ENCODE data around the gene ARHGAP33.

Gene ARHGAP33

DNA sequence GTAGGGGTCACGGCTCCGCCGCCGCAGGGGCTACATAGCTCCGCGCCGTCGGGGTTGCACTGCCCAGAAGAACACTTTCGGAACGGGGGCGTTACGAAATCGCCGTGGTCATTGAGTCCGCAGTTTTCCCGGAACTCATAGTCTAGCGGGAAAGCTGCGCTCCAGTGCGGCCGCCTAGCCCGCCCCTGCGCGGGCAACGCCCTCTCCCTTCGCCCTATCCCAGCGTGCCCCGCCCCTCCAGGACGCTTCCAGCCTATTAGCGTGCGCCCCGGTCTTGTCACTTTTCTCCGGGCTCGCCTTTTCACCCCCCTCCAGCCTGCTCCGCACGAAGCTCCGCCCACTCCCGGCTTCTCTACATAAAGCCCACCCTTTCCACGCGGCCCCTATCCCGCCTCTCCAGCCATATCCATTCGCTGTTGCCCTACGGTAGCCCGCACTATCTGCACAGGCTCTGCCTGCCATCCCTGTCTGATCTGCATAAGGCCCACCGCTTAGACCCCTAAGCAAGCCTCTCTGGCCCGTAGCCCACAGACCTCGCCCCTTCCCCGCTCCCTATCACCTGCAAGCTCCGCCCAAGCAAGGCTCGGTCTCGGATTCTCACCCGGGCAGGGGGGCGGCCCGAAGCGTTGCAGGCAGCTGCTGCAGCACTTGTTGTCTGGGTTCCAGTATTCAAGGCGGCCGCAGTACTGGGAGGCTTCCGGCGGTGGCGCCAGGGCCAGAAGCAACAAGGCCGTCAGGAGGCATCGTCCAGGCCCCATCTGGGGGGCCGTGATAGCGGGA, 34.8 kb upstream of the ARHGAP33 start:
- Histone ChIP-seq H3K4me1 (ENCODE audit: control insufficient read depth, insufficient read depth, low read length) (peaks cover 6% of the 10 kb centered on the region), H3K36me3 (ENCODE audit: control insufficient read depth, insufficient read depth, low read length) (peaks cover 29% of the 10 kb centered on the region), H3K9ac (ENCODE audit: low read length) (peak overlapping the region; percentile 61), H3K27me3 (ENCODE audit: control insufficient read depth, insufficient read depth, low read length) (no peaks in the 10 kb centered on the region), H3K27ac (ENCODE audit: low read depth, low read length) (no peak overlapping the region; the same call in 1 of the 2 replicates), H3K9me3 (ENCODE audit: control insufficient read depth, insufficient read depth, low read depth, low read length) (no peaks in the 10 kb centered on the region), H3K4me3 (ENCODE audit: low read depth, low read length) (peak overlapping the region; percentile 81)

DNA sequence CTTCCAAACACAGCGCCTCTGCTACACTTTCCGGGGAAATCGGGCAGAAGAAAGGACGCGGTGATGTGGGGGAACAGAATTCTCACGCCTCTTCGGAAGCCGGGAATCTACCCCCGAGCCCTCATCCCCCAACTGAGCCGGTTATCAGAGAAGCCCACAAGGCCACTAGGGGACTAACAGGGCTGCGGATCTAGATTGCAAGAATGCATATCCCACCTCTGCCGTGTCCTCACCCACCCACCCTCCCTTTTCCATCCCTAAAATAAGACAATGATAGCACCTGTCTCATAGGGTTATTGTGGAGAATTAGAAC, 34.2 kb upstream of the ARHGAP33 start:
- peaks cover 7% of the 10 kb centered on the region for H3K4me1 ChIP-seq (ENCODE audit: control insufficient read depth, insufficient read depth, low read length)
- no peaks in the 10 kb centered on the region for H3K9me3 ChIP-seq (ENCODE audit: control insufficient read depth, insufficient read depth, low read depth, low read length)
- H3K9ac ChIP-seq (ENCODE audit: low read length): peak overlapping the region; percentile 61
- H3K36me3 ChIP-seq (ENCODE audit: control insufficient read depth, insufficient read depth, low read length): peaks cover 27% of the 10 kb centered on the region
- no peaks in the 10 kb centered on the region for H3K27me3 ChIP-seq (ENCODE audit: control insufficient read depth, insufficient read depth, low read length)
- H3K4me3 ChIP-seq (ENCODE audit: low read depth, low read length): peak overlapping the region; percentile 81
- H3K27ac ChIP-seq (ENCODE audit: low read depth, low read length): no peak overlapping the region; the same call in 1 of the 2 replicates

DNA sequence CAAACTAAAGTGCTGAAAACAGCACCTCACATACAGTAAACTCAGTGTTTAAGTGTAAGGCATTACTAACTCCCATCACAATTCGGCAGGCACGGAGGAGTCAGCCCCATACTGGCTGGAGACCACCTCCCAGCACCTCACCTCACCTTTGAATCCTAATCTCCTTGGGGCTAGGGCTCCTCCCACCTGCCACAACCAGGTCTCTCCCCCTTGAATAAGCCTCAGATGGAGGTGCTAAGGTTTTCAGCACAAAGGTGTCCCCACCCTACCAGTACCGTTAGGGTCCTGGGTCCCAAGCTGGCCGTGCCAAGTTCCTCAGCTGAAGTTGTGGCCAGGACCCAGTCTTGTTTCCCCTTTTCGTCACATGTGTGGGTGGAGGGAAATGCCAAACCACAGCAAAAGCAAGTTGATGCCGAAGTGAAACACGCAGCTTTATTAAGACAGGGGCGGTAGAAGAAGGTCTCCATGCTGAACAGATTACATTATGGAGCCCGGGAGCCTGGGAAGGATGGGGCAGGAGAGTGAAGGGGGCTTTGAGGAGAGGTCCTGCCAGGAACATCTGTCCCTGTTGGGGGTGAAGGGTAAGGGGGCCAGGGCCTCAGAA, 33.1 kb upstream of the ARHGAP33 start, which contains the start of gene IGFLR1:
IGFLR1 (minus strand) TSS at position 332 of the 604 bp plus-strand sequence. CDS start 1,272 bp downstream, outside the sequence.
- no peaks in the 10 kb centered on the region for H3K27me3 ChIP-seq (ENCODE audit: control insufficient read depth, insufficient read depth, low read length)
- H3K4me3 ChIP-seq (ENCODE audit: low read depth, low read length): peak within 1 kb of the TSS; percentile 81
- H3K27ac ChIP-seq (ENCODE audit: low read depth, low read length): no peak within 1 kb of the TSS
- H3K36me3 ChIP-seq (ENCODE audit: control insufficient read depth, insufficient read depth, low read length): peaks cover 18% of the 10 kb centered on the region
- peaks cover 11% of the 10 kb centered on the region for H3K4me1 ChIP-seq (ENCODE audit: control insufficient read depth, insufficient read depth, low read length)
- H3K9me3 ChIP-seq (ENCODE audit: control insufficient read depth, insufficient read depth, low read depth, low read length): no peaks in the 10 kb centered on the region
- no peak within 1 kb of the TSS for H3K9ac ChIP-seq (ENCODE audit: low read length)

DNA sequence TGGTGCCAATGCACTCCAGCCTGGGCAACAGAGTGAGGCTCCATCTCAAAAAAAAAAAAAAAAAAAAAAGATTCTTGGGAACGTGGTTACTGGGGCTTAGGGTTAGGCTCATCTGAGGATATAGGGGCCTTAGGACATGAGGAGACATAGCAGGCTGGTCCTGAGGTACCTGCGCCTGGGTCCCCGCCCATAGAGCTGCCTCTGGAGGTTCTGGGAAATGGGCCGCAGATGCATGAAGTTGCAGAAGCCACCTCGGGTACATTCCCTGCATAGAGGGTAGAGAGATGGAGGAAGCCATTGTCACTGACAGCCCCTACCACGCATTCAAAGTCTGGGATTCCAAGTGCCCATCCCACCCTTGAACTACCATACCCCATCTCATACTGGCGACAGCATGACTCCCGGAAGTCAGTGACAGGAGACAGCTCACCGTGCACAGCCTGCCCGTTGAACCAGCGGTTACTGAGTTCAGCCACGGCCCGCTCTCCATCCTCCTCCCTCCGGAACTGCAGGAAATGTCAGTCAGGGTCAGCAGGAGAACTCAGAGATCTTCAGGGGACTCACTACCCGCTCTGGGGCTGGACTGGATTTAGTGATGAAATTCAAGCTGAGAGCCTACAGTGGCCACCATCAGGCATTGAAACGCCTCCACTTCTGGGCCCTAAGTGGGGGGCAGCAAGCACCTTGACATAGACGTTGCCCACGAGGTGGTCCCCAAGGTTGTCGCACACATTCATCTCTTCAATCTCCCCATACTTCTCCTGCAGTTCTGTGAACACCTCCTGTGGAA, 31.5 kb upstream of the ARHGAP33 start:
- Histone ChIP-seq H3K27me3 (ENCODE audit: control insufficient read depth, insufficient read depth, low read length) (no peaks in the 10 kb centered on the region), H3K4me1 (ENCODE audit: control insufficient read depth, insufficient read depth, low read length) (peaks cover 11% of the 10 kb centered on the region), H3K27ac (ENCODE audit: low read depth, low read length) (no peak overlapping the region), H3K9ac (ENCODE audit: low read length) (peak overlapping the region; percentile 4), H3K36me3 (ENCODE audit: control insufficient read depth, insufficient read depth, low read length) (0 out of 2 replicates have a peak, but pooled peaks cover 3% of the 10 kb centered on the region), H3K4me3 (ENCODE audit: low read depth, low read length) (peak overlapping the region; percentile 93), H3K9me3 (ENCODE audit: control insufficient read depth, insufficient read depth, low read depth, low read length) (no peaks in the 10 kb centered on the region)

DNA sequence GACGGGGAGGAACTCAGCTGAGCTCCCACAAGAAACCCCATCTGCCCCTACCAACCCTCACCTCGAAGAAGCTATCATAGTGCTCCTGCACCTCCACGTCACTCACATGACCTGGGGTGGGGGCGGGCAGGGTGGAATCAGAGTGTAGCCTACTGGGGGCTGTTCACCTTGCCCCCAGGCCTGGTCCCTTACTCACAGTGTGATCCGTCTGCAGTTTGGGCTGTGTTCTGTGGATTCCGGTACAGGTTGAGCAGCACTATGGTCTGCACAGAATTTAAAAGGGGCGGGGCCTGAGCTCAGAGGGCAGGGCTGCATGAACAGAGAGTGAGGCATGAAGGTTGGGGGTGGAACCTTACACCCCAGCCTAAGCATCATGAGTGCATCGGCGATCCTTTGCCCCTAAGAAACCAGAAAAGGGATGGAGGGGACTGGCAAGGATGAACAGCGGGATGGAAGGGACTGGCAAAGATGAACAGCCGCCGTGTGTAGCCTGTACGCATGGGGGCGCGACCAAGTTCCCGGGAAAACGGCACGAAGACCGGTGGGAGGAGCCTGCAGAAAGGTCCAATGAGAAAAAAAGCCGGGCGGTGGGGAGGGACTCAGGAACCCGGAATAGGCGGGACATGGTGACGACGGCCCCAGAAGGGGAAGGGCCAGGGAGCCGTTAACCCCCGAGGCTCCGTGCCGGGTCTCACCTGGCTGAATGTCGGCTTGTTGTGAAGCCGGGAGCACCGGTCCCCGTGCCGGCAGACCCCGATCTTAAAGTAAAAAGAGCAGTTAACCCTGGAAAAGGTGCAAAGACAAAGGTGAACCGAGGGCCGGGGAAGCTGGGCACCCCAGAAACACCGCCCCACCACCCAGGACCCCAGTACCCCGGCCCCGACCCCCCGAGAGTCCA, 30.7 kb upstream of the ARHGAP33 start:
- H3K4me1 ChIP-seq (ENCODE audit: control insufficient read depth, insufficient read depth, low read length): peaks cover 14% of the 10 kb centered on the region
- no peaks in the 10 kb centered on the region for H3K9me3 ChIP-seq (ENCODE audit: control insufficient read depth, insufficient read depth, low read depth, low read length)
- H3K36me3 ChIP-seq (ENCODE audit: control insufficient read depth, insufficient read depth, low read length): no peaks in the 10 kb centered on the region
- peak overlapping the region; percentile 73 for H3K9ac ChIP-seq (ENCODE audit: low read length)
- no peaks in the 10 kb centered on the region for H3K27me3 ChIP-seq (ENCODE audit: control insufficient read depth, insufficient read depth, low read length)
- H3K4me3 ChIP-seq (ENCODE audit: low read depth, low read length): peak overlapping the region; percentile 93
- H3K27ac ChIP-seq (ENCODE audit: low read depth, low read length): peak overlapping the region; percentile 97

DNA sequence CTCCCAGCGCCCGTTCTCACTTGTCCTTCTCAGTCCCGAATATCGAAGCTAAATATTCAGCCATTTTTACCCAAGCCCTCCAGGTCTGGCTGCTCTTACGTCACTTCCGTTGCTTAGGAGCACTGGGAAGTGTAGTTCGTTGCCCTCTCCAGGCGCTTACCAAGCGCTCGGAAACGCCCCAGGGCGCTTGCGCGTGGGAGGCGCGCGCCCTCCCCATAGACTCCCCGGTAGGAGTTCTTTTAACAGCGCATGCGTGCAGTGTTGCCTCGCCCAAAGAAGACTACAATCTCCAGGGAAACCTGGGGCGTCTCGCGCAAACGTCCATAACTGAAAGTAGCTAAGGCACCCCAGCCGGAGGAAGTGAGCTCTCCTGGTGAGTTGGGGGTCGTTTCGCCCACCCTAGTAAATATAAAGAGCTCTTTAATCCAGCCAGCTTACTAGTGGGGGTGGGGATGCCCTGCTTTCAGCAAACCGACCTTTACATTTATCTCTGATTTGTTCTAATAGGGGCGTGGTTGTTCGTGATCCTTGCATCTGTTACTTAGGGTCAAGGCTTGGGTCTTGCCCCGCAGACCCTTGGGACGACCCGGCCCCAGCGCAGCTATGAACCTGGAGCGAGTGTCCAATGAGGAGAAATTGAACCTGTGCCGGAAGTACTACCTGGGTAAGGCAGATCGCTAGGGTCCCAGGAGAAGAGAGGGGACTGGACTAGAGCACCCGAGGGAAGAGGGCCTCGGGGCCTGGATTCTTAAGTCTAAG, 29.9 kb upstream of the ARHGAP33 start, which contains the start of the genes PSENEN and U2AF1L4:
PSENEN (plus strand) TSS at position 324 of the 759 bp plus-strand sequence; CDS start at position 604, 280 bp downstream.
U2AF1L4 (minus strand) TSS at position 91 of the 759 bp plus-strand sequence; CDS start at position 64, 27 bp downstream.
- peak within 1 kb of the TSS; percentile 76 for H3K9ac ChIP-seq (ENCODE audit: low read length)
- peaks cover 14% of the 10 kb centered on the region for H3K4me1 ChIP-seq (ENCODE audit: control insufficient read depth, insufficient read depth, low read length)
- peak within 1 kb of the TSS; percentile 97 for H3K27ac ChIP-seq (ENCODE audit: low read depth, low read length)
- H3K27me3 ChIP-seq (ENCODE audit: control insufficient read depth, insufficient read depth, low read length): no peaks in the 10 kb centered on the region
- no peaks in the 10 kb centered on the region for H3K36me3 ChIP-seq (ENCODE audit: control insufficient read depth, insufficient read depth, low read length)
- H3K9me3 ChIP-seq (ENCODE audit: control insufficient read depth, insufficient read depth, low read depth, low read length): no peaks in the 10 kb centered on the region
- H3K4me3 ChIP-seq (ENCODE audit: low read depth, low read length): peak within 1 kb of the TSS; percentile 93

DNA sequence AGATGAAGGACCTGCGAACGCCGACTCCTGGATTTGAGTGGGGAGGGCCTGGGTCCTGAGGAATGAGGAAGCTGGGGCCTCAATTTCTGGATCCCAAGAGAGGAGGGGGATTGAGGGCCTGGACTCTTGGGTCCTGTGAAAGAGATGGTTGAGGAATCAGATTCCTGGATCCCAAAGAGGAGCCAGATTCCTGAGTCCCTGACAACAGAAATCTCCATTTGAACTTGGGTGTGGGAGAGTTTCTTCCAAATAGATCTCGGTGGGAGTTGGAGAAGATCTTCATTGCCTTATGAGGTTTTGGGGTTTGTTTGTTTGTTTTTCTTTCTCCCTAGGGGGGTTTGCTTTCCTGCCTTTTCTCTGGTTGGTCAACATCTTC, 29.3 kb upstream of the ARHGAP33 start:
- Histone ChIP-seq H3K9me3 (ENCODE audit: control insufficient read depth, insufficient read depth, low read depth, low read length) (no peaks in the 10 kb centered on the region), H3K4me3 (ENCODE audit: low read depth, low read length) (peak overlapping the region; percentile 93), H3K9ac (ENCODE audit: low read length) (peak overlapping the region; percentile 76), H3K36me3 (ENCODE audit: control insufficient read depth, insufficient read depth, low read length) (no peaks in the 10 kb centered on the region), H3K27ac (ENCODE audit: low read depth, low read length) (0 out of 2 replicates have a peak overlapping the region, but pooled peaks have one; percentile 2), H3K27me3 (ENCODE audit: control insufficient read depth, insufficient read depth, low read length) (no peaks in the 10 kb centered on the region), H3K4me1 (ENCODE audit: control insufficient read depth, insufficient read depth, low read length) (peaks cover 14% of the 10 kb centered on the region)

DNA sequence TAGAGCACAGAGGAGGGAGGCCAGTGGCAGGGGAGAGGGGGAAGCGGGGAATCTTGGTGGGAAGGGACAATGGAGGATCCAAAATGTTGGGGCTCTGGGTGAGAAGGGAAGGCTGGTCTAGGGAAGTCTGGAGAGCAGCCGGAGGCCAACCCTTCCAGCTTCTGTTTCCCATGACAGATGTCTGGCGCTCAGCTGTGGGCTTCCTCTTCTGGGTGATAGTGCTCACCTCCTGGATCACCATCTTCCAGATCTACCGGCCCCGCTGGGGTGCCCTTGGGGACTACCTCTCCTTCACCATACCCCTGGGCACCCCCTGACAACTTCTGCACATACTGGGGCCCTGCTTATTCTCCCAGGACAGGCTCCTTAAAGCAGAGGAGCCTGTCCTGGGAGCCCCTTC, 28.8 kb upstream of the ARHGAP33 start:
- Histone ChIP-seq H3K4me3 (ENCODE audit: low read depth, low read length) (peak overlapping the region; percentile 93), H3K27me3 (ENCODE audit: control insufficient read depth, insufficient read depth, low read length) (no peaks in the 10 kb centered on the region), H3K4me1 (ENCODE audit: control insufficient read depth, insufficient read depth, low read length) (peaks cover 14% of the 10 kb centered on the region), H3K9ac (ENCODE audit: low read length) (peak overlapping the region; percentile 76), H3K9me3 (ENCODE audit: control insufficient read depth, insufficient read depth, low read depth, low read length) (no peaks in the 10 kb centered on the region), H3K36me3 (ENCODE audit: control insufficient read depth, insufficient read depth, low read length) (no peaks in the 10 kb centered on the region), H3K27ac (ENCODE audit: low read depth, low read length) (no peak overlapping the region)

DNA sequence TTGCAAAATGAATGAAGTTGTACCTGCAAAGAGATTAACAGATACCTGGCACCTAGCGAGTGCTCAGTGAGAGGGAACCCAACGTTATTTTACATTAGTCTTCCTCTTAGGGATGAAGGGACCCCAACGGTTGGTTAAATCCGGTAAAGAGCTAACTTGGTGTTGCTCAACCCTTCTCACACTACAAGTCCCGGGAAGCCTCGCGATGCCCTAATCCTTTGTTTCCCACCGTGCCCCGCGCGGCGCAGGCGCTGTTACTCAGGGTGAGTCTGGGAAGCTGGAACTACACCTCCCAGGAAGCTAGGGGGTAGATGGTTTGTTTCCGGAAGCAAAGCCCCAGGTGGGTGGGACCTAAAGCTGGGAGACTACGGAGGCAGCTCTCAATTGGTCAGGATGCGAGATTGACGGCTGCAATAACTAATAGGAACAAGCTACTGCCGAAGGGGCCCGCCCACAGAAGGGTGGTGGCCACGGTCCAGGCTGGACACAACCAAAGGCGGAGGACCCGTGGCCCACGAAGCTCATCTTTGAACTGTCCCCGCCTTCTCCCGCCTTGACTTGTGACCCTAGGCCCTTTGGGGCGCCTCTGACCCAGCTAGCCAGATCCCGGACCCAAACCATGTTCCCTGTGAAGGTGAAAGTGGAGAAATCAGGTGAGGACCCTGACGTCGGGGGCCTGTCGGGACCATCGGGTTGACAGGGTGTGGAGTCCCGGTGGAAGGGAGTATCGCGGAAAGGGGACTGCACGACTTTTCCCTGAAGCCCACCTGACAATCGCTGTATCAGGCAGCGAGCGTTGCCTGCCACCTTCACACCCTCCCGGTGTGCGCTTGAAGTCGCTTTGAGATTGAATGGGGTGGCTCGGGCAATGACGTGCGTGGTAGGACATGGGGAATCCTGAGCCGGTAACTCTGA, 27.0 kb upstream of the ARHGAP33 start, which contains the start of gene LIN37:
LIN37 (plus strand) TSS at position 471 of the 915 bp plus-strand sequence; CDS start at position 620, 149 bp downstream.
- Histone ChIP-seq H3K9me3 (ENCODE audit: control insufficient read depth, insufficient read depth, low read depth, low read length) (no peaks in the 10 kb centered on the region), H3K4me3 (ENCODE audit: low read depth, low read length) (peak within 1 kb of the TSS; percentile 88), H3K27ac (ENCODE audit: low read depth, low read length) (no peak within 1 kb of the TSS), H3K36me3 (ENCODE audit: control insufficient read depth, insufficient read depth, low read length) (0 out of 2 replicates have a peak, but pooled peaks cover 8% of the 10 kb centered on the region), H3K27me3 (ENCODE audit: control insufficient read depth, insufficient read depth, low read length) (no peaks in the 10 kb centered on the region), H3K4me1 (ENCODE audit: control insufficient read depth, insufficient read depth, low read length) (peaks cover 14% of the 10 kb centered on the region), H3K9ac (ENCODE audit: low read length) (peak within 1 kb of the TSS; percentile 66)

All from HUES6 (cell line).